GM12891 (cell line): ENCODE data around the gene KIR2DL4.
"Not testable (repeated sequence)": the region's sequence is repeated elsewhere in the genome, so short reads cannot be mapped to it uniquely, and the experiment has no call there.

Source experiments
- DNase-seq: peaks from one replicate; pipeline ENCODE4 v3.0.0; 2011; ENCODE audit warnings: low spot score; ENCODE audit not compliant: insufficient read length
- FAIRE-seq: peaks from 2 replicates; lab custom pipeline; 2011; peaks lifted over from hg19 to GRCh38; lab: Jason Lieb, UNC
- PAX5 ChIP-seq: IDR thresholded peaks from 2 replicates; pipeline ENCODE4 v1.6.1; 2011; ENCODE audit warnings: low read length, moderate library complexity, mild to moderate bottlenecking; ENCODE audit not compliant: insufficient read depth, severe bottlenecking
- POLR2A ChIP-seq: IDR thresholded peaks from 2 replicates; pipeline ENCODE4 v1.6.1; 2011; ENCODE audit warnings: low read depth, low read length, control low read depth
- POLR2AphosphoS5 ChIP-seq: IDR thresholded peaks from 2 replicates; pipeline ENCODE4 v1.6.1; 2011; ENCODE audit warnings: low read depth, low read length, control low read depth
- POU2F2 ChIP-seq: IDR thresholded peaks from 2 replicates; pipeline ENCODE4 v1.6.1; 2011; ENCODE audit warnings: low read depth, mild to moderate bottlenecking, control low read depth, low read length, moderate library complexity
- SPI1 ChIP-seq: IDR thresholded peaks from 2 replicates; pipeline ENCODE4 v1.6.1; 2011; ENCODE audit warnings: low read depth, low read length, control low read depth
- TAF1 ChIP-seq: IDR thresholded peaks from 2 replicates; pipeline ENCODE4 v1.6.1; 2011; ENCODE audit warnings: low read depth, low read length, control low read depth

Gene KIR2DL4

GRCh38 chr19:54817670-54818536, 14.5 kb downstream of the KIR2DL4 start:
- no peak for DNase-seq
- FAIRE-seq = no peak
- TF ChIP-seq POU2F2 = no peak
- TF ChIP-seq POLR2A = no peak
- TF ChIP-seq PAX5 = no peak
- no peak for TF ChIP-seq POLR2AphosphoS5
- no peak for TF ChIP-seq SPI1
- TF ChIP-seq TAF1 = no peak

- not testable (repeated sequence) for FAIRE-seq, DNase-seq
Measured at GRCh38 chr19:54824416-54824815, 21.0 kb downstream of the KIR2DL4 start.

GRCh38 chr19:54825326-54825725, 21.9 kb downstream of the KIR2DL4 start:
- not testable (repeated sequence) for FAIRE-seq, DNase-seq

- not testable (repeated sequence) for FAIRE-seq, DNase-seq
Measured at GRCh38 chr19:54828064-54828463, 24.7 kb downstream of the KIR2DL4 start.

GRCh38 chr19:54832496-54832895, 29.1 kb downstream of the KIR2DL4 start, which contains the start of gene KIR2DS4:
TSS of gene KIR2DS4 (plus strand) at chr19:54832676.
- not testable (repeated sequence) for DNase-seq, FAIRE-seq

- FAIRE-seq, DNase-seq: not testable (repeated sequence)
Measured at GRCh38 chr19:54835126-54835525, 31.7 kb downstream of the KIR2DL4 start.

GRCh38 chr19:54837522-54837921, 34.1 kb downstream of the KIR2DL4 start:
- DNase-seq, FAIRE-seq: not testable (repeated sequence)

GRCh38 chr19:54843171-54843570, 39.8 kb downstream of the KIR2DL4 start:
- not testable (repeated sequence) for DNase-seq, FAIRE-seq

GRCh38 chr19:54850061-54850640, 46.7 kb downstream of the KIR2DL4 start, which contains the start of gene KIR3DL2:
TSS of gene KIR3DL2 (plus strand) at chr19:54850443. CDS start at chr19:54850476, 33 bp downstream.
- DNase-seq, FAIRE-seq: not testable (repeated sequence)

GRCh38 chr19:54850930-54851329, 47.5 kb downstream of the KIR2DL4 start:
- FAIRE-seq = no peak
- no peak for DNase-seq
- no peak for TF ChIP-seq SPI1
- TF ChIP-seq POLR2A = no peak
- TF ChIP-seq POLR2AphosphoS5 = no peak
- no peak for TF ChIP-seq POU2F2
- no peak for TF ChIP-seq TAF1
- no peak for TF ChIP-seq PAX5

- FAIRE-seq = no peak
- no peak for DNase-seq
- TF ChIP-seq POU2F2 (no peak), PAX5 (no peak), POLR2AphosphoS5 (no peak), POLR2A (no peak), TAF1 (no peak), SPI1 (no peak)
Measured at GRCh38 chr19:54851353-54851752, 47.9 kb downstream of the KIR2DL4 start.

- DNase-seq, FAIRE-seq: not testable (repeated sequence)
Measured at GRCh38 chr19:54855241-54855640, 51.8 kb downstream of the KIR2DL4 start.

GRCh38 chr19:54858476-54858875, 55.1 kb downstream of the KIR2DL4 start:
- FAIRE-seq, DNase-seq: not testable (repeated sequence)

- DNase-seq, FAIRE-seq: not testable (repeated sequence)
Measured at GRCh38 chr19:54859421-54859820, 56.0 kb downstream of the KIR2DL4 start.

GRCh38 chr19:54863459-54863858, 60.0 kb downstream of the KIR2DL4 start:
- not testable (repeated sequence) for FAIRE-seq, DNase-seq
